ENCODE measurements around the gene CTPS1.

The CTPS1 gene

GRCh38 chr1:40982721-40983120 is 3.2 kb downstream of the CTPS1 start:
- in situ Hi-C loops (cut with MboI; ENCODE audit: low sequenced_read_pairs, unreplicated experiment): no loop called here
- DNase-seq (ENCODE audit: low spot score): no peak
- TF ChIP-seq, protein P1, sequence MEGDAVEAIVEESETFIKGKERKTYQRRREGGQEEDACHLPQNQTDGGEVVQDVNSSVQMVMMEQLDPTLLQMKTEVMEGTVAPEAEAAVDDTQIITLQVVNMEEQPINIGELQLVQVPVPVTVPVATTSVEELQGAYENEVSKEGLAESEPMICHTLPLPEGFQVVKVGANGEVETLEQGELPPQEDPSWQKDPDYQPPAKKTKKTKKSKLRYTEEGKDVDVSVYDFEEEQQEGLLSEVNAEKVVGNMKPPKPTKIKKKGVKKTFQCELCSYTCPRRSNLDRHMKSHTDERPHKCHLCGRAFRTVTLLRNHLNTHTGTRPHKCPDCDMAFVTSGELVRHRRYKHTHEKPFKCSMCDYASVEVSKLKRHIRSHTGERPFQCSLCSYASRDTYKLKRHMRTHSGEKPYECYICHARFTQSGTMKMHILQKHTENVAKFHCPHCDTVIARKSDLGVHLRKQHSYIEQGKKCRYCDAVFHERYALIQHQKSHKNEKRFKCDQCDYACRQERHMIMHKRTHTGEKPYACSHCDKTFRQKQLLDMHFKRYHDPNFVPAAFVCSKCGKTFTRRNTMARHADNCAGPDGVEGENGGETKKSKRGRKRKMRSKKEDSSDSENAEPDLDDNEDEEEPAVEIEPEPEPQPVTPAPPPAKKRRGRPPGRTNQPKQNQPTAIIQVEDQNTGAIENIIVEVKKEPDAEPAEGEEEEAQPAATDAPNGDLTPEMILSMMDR (IDR thresholded peaks at IDR 0.05; ENCODE audit: borderline replicate concordance, control extremely low read depth, extremely low read depth, insufficient read depth, missing control alignments): no peak

- in situ Hi-C loops (cut with MboI; ENCODE audit: low sequenced_read_pairs, unreplicated experiment): no loop called here
- TF ChIP-seq, protein P1 (IDR thresholded peaks at IDR 0.05; ENCODE audit: borderline replicate concordance, control extremely low read depth, extremely low read depth, insufficient read depth, missing control alignments): no peak
- no peak for DNase-seq (ENCODE audit: low spot score)
These were observed 3.8 kb downstream of the CTPS1 start for GRCh38 chr1:40983286-40983685.

DNA sequence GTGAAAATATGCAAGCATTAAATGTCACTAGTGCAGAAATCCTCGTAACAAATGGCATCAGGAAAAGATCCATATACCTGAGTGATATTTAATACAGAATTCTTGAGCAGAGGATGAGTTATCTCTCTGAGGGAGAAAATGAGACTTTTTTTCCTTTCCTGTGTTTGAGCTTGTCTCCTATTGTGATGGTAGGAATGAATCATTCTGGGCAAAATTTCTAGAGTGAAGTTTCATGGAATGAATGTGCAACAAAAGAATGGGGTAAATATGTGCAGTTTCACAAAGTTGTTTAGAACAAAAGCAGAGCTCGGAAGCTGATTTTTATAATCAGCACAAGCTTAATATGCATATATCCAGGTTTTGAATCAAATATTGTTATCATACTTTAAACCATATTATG is 4.6 kb downstream of the CTPS1 start:
- TF ChIP-seq, protein P1 (IDR thresholded peaks at IDR 0.05; ENCODE audit: borderline replicate concordance, control extremely low read depth, extremely low read depth, insufficient read depth, missing control alignments): no peak
- DNase-seq (ENCODE audit: low spot score): no peak
- in situ Hi-C loops (cut with MboI; ENCODE audit: low sequenced_read_pairs, unreplicated experiment): no loop called here

DNA sequence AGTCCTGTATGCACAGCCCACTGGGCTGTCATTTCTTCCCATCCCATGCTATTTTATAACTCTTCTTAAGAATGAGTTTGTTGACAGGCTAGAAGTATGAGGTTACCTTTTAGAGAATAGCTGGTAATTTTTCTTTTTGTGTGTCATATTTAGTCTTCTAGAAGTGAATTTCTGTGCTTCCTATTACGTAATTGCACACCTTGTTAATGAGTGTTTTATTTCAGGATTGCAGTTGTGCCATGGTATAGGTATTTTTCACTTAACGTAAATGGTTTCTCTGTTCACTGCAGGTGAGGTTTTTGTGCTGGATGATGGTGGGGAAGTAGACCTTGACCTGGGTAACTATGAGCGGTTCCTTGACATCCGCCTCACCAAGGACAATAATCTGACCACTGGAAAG is 5.0 kb downstream of the CTPS1 start:
- in situ Hi-C loops (cut with MboI; ENCODE audit: low sequenced_read_pairs, unreplicated experiment): no loop called here
- TF ChIP-seq, protein P1 (IDR thresholded peaks at IDR 0.05; ENCODE audit: borderline replicate concordance, control extremely low read depth, extremely low read depth, insufficient read depth, missing control alignments): no peak
- DNase-seq (ENCODE audit: low spot score): no peak

DNA sequence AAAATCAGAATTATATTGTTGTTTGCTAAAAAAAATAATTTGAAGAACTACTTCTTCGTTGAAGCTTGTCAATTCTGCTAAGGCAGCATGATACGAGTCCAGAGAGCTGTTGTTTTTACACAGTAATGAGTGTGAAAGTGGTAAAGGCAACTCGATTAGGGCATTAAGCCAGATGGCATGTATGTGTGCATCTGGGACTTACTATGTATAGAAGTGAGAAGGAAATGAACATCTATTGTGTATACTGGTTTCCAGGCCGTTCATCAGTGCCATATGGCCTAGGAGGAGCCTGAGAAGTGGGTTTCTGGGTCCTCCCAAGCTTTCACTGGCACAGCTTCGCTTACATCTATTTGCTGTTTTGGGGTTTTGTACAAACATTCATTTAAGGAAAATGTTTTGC is 5.7 kb downstream of the CTPS1 start:
- DNase-seq (ENCODE audit: low spot score): no peak
- TF ChIP-seq, protein P1 (IDR thresholded peaks at IDR 0.05; ENCODE audit: borderline replicate concordance, control extremely low read depth, extremely low read depth, insufficient read depth, missing control alignments): no peak
- in situ Hi-C loops (cut with MboI; ENCODE audit: low sequenced_read_pairs, unreplicated experiment): no loop called here

- TF ChIP-seq, protein P1 (IDR thresholded peaks at IDR 0.05; ENCODE audit: borderline replicate concordance, control extremely low read depth, extremely low read depth, insufficient read depth, missing control alignments): no peak
- in situ Hi-C loops (cut with MboI; ENCODE audit: low sequenced_read_pairs, unreplicated experiment): no loop called here
- no peak for DNase-seq (ENCODE audit: low spot score)
These were observed 6.4 kb downstream of the CTPS1 start for GRCh38 chr1:40985875-40986274.

DNA sequence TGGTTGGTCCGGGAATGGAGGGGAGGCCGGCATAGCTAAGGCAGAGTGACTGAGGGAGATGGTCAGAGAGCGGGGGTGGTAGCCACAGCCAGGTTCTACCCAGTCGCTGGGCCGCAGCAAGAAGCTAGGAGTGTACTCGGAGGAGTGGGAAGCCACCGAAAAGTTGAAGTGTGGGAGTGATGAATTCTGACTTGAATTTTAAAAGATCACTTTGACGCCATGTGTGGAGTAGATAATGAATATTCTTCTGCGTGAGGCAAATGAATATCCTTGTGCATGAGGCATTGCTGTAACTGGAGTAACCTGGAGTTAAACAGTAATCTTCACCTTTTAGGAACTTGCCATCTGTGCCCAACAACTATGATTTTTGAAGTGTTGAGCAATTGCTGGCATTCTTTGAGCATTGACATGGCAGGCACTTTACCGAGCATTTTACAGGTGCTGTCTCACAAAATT is 6.9 kb downstream of the CTPS1 start:
- DNase-seq (ENCODE audit: low spot score): no peak
- TF ChIP-seq, protein P1 (IDR thresholded peaks at IDR 0.05; ENCODE audit: borderline replicate concordance, control extremely low read depth, extremely low read depth, insufficient read depth, missing control alignments): no peak
- in situ Hi-C loops (cut with MboI; ENCODE audit: low sequenced_read_pairs, unreplicated experiment): no loop called here
